Gastroesophageal sphincter (tissue), 3 donors: ENCODE measurements around the gene GPC4.

ENCODE experiments used
- CTCF ChIP-seq, 4 experiments: fragments of 200-600 bp in 2 of 4; fragments of 450-650 bp in 2 of 4; sonication (generic) in 1 of 4; IDR thresholded peaks; one replicate each; pipeline ENCODE4 v1.5.1; 2017 to 2019; ENCODE audit warnings: antibody characterized with exemption in 4 of 4, mild to moderate bottlenecking in 2 of 4, moderate library complexity in 2 of 4
- POLR2A ChIP-seq, 2 donors: fragments of 450-650 bp; IDR thresholded peaks; one replicate each; pipeline ENCODE4 v1.6.1; 2017; ENCODE audit warnings: antibody characterized with exemption in 2 of 2, mild to moderate bottlenecking in 2 of 2, moderate library complexity in 1 of 2

- TF ChIP-seq CTCF (IDR thresholded peaks at IDR 0.05) (no peak), POLR2A (IDR thresholded peaks at IDR 0.05) (no peak)
Measured at GRCh38 chrX:133401536-133401935, 13.8 kb downstream of the GPC4 start.
